Activated T-cell treated with anti-CD3 and anti-CD28 coated beads, Interleukin-2, amount 50 U/mL, for 72 hours (primary cell): Measurements from ENCODE around the gene LIMS2. TPM values are rescaled to one million over a fixed set of nuclear protein-coding genes. Genes with fewer than 3 reads are reported as not detected.

Source experiments
- ATAC-seq, 2 donors: fragments of 150-1000 bp; cut with Tn5 transposase; replicated peaks in 1 of 2; 2 replicates each; pipeline ENCODE4 v1.10.0; 2021; ENCODE audit warnings: moderate library complexity in 2 of 2, mild to moderate bottlenecking in 1 of 2
- DNase-seq, 2 donors: peaks; one replicate each; pipeline ENCODE4 v3.0.0; 2021 to 2022; ENCODE audit warnings: mixed read lengths in 1 of 2
- H3K27ac Mint-ChIP-seq: one replicate; pipeline ENCODE4 v1.8.0; 2022; ENCODE audit warnings: mild to moderate bottlenecking, moderate library complexity, mixed read lengths
- H3K27me3 Mint-ChIP-seq: one replicate; pipeline ENCODE4 v1.8.0; 2022; ENCODE audit warnings: low read depth, mixed read lengths
- H3K36me3 Mint-ChIP-seq, 2 donors: one replicate each; pipeline ENCODE4 v1.8.0; 2022; ENCODE audit warnings: mixed read lengths in 2 of 2, mild to moderate bottlenecking in 1 of 2; ENCODE audit not compliant: insufficient read depth in 2 of 2
- H3K4me1 Mint-ChIP-seq: one replicate; pipeline ENCODE4 v1.8.0; 2022; ENCODE audit warnings: low read depth, mixed read lengths
- H3K4me3 Mint-ChIP-seq, 2 donors: one replicate each; pipeline ENCODE4 v1.8.0; 2022; ENCODE audit warnings: mild to moderate bottlenecking in 2 of 2, mixed read lengths in 2 of 2, moderate library complexity in 2 of 2
- H3K9me3 Mint-ChIP-seq, 2 donors: one replicate each; pipeline ENCODE4 v1.8.0; 2022; ENCODE audit warnings: mixed read lengths in 2 of 2
- total RNA-seq, 2 donors: library from RNA; stranded (reverse); gene quantifications; one replicate each; pipeline ENCODE4 v1.2.3, GENCODE V29; 2022

Gene LIMS2
- total RNA-seq, 2 donors from 2014 or later: 6.4 to 10.3 TPM

GRCh38 chr2:127639111-127639474 is 36.2 kb downstream of the LIMS2 start:
- H3K27ac Mint-ChIP-seq: no peak overlapping the region
- DNase-seq (no peak), ATAC-seq (no peak)
- peaks cover 51% of the 10 kb centered on the region for H3K4me1 Mint-ChIP-seq
- H3K27me3 Mint-ChIP-seq: no peaks in the 10 kb centered on the region
- no peak overlapping the region for H3K4me3 Mint-ChIP-seq
- H3K36me3 Mint-ChIP-seq: no peaks in the 10 kb centered on the region
- H3K9me3 Mint-ChIP-seq: no peaks in the 10 kb centered on the region

GRCh38 chr2:127638361-127639110 is 36.8 kb downstream of the LIMS2 start:
- Mint-ChIP-seq H3K36me3 (no peaks in the 10 kb centered on the region), H3K4me3 (no peak overlapping the region), H3K9me3 (no peaks in the 10 kb centered on the region), H3K27me3 (no peaks in the 10 kb centered on the region), H3K27ac (no peak overlapping the region), H3K4me1 (peaks cover 53% of the 10 kb centered on the region)
- ATAC-seq: no peak
- DNase-seq: no peak

GRCh38 chr2:127637725-127638252 is 37.5 kb downstream of the LIMS2 start:
- Mint-ChIP-seq H3K9me3 (no peaks in the 10 kb centered on the region), H3K27ac (peak overlapping the region; percentile 51), H3K27me3 (no peaks in the 10 kb centered on the region), H3K36me3 (no peaks in the 10 kb centered on the region), H3K4me1 (peaks cover 61% of the 10 kb centered on the region), H3K4me3 (peak overlapping the region; percentile 57 to 63)
- DNase-seq (no peak), ATAC-seq (no peak)

- H3K36me3 Mint-ChIP-seq: no peaks in the 10 kb centered on the region
- H3K4me3 Mint-ChIP-seq: no peak overlapping the region
- no peaks in the 10 kb centered on the region for H3K9me3 Mint-ChIP-seq
- H3K27me3 Mint-ChIP-seq: no peaks in the 10 kb centered on the region
- DNase-seq: no peak
- H3K27ac Mint-ChIP-seq: no peak overlapping the region
- ATAC-seq: no peak
- peaks cover 63% of the 10 kb centered on the region for H3K4me1 Mint-ChIP-seq
Measured at GRCh38 chr2:127637236-127637630, 38.1 kb downstream of the LIMS2 start.

- Mint-ChIP-seq H3K36me3 (no peaks in the 10 kb centered on the region), H3K9me3 (no peaks in the 10 kb centered on the region), H3K4me3 (no peak overlapping the region), H3K4me1 (peaks cover 63% of the 10 kb centered on the region), H3K27ac (no peak overlapping the region), H3K27me3 (no peaks in the 10 kb centered on the region)
- ATAC-seq (no peak), DNase-seq (no peak)
Measured at GRCh38 chr2:127636248-127637235, 38.8 kb downstream of the LIMS2 start.

- H3K27me3 Mint-ChIP-seq: no peaks in the 10 kb centered on the region
- H3K4me3 Mint-ChIP-seq: no peak overlapping the region
- no peak for DNase-seq
- ATAC-seq: no peak
- no peak overlapping the region for H3K27ac Mint-ChIP-seq
- no peaks in the 10 kb centered on the region for H3K36me3 Mint-ChIP-seq
- peaks cover 59% of the 10 kb centered on the region for H3K4me1 Mint-ChIP-seq
- no peaks in the 10 kb centered on the region for H3K9me3 Mint-ChIP-seq
Measured at GRCh38 chr2:127635380-127636237, 39.7 kb downstream of the LIMS2 start.

GRCh38 chr2:127634626-127635379 is 40.5 kb downstream of the LIMS2 start:
- no peak for DNase-seq
- Mint-ChIP-seq H3K4me3 (no peak overlapping the region), H3K27me3 (no peaks in the 10 kb centered on the region), H3K4me1 (peaks cover 53% of the 10 kb centered on the region), H3K36me3 (no peaks in the 10 kb centered on the region), H3K9me3 (no peaks in the 10 kb centered on the region), H3K27ac (no peak overlapping the region)
- no peak for ATAC-seq

GRCh38 chr2:127634066-127634617 is 41.2 kb downstream of the LIMS2 start:
- H3K27me3 Mint-ChIP-seq: no peaks in the 10 kb centered on the region
- H3K4me1 Mint-ChIP-seq: peaks cover 48% of the 10 kb centered on the region
- ATAC-seq: no peak
- no peak for DNase-seq
- H3K27ac Mint-ChIP-seq: no peak overlapping the region
- no peak overlapping the region for H3K4me3 Mint-ChIP-seq
- no peaks in the 10 kb centered on the region for H3K36me3 Mint-ChIP-seq
- no peaks in the 10 kb centered on the region for H3K9me3 Mint-ChIP-seq

GRCh38 chr2:127633556-127634065 is 41.7 kb downstream of the LIMS2 start:
- no peak for ATAC-seq
- Mint-ChIP-seq H3K36me3 (no peaks in the 10 kb centered on the region), H3K4me1 (peaks cover 43% of the 10 kb centered on the region), H3K9me3 (no peaks in the 10 kb centered on the region), H3K27me3 (no peaks in the 10 kb centered on the region), H3K4me3 (no peak overlapping the region), H3K27ac (no peak overlapping the region)
- no peak for DNase-seq

- H3K27me3 Mint-ChIP-seq: no peaks in the 10 kb centered on the region
- ATAC-seq: peak; percentile 50 to 54
- peak in 1 of 2 donors; percentile 27 for DNase-seq
- H3K36me3 Mint-ChIP-seq: no peaks in the 10 kb centered on the region
- H3K27ac Mint-ChIP-seq: no peak overlapping the region
- H3K4me1 Mint-ChIP-seq: peaks cover 38% of the 10 kb centered on the region
- no peaks in the 10 kb centered on the region for H3K9me3 Mint-ChIP-seq
- no peak overlapping the region for H3K4me3 Mint-ChIP-seq
Measured at GRCh38 chr2:127632592-127633489, 42.5 kb downstream of the LIMS2 start.

GRCh38 chr2:127631997-127632581 is 43.2 kb downstream of the LIMS2 start:
- no peaks in the 10 kb centered on the region for H3K27me3 Mint-ChIP-seq

More at GRCh38 chr2:127631997-127632581, 43.2 kb downstream of the LIMS2 start:
- Mint-ChIP-seq H3K27ac (no peak overlapping the region), H3K4me3 (no peak overlapping the region), H3K4me1 (peaks cover 32% of the 10 kb centered on the region), H3K9me3 (no peaks in the 10 kb centered on the region), H3K36me3 (no peaks in the 10 kb centered on the region)
- ATAC-seq (no peak), DNase-seq (no peak)
